Astrocyte (in vitro differentiated cells and primary cell): ENCODE data around the gene INTS7. TPM values are rescaled to one million over a fixed set of nuclear protein-coding genes. Genes with fewer than 3 reads are reported as not detected.

Experiments used
- DNase-seq: peaks from one replicate; pipeline ENCODE4 v3.0.0-alpha.2; 2010; ENCODE audit warnings: low read depth
- FAIRE-seq: peaks from 2 replicates; lab custom pipeline; 2011; peaks lifted over from hg19 to GRCh38; lab: Jason Lieb, UNC
- H2AFZ ChIP-seq: 2 replicates; pipeline ENCODE4 v1.6.0; 2012; ENCODE audit warnings: low read depth, low read length, inconsistent platforms
- H3K27ac ChIP-seq: 2 replicates; pipeline ENCODE4 v1.5.1; 2011; ENCODE audit warnings: low read depth, low read length, inconsistent platforms
- H3K27me3 ChIP-seq: 2 replicates; pipeline ENCODE4 v1.6.0; 2011; ENCODE audit warnings: low read length, inconsistent platforms; ENCODE audit not compliant: insufficient read depth
- H3K36me3 ChIP-seq: 2 replicates; pipeline ENCODE4 v1.5.1; 2011; ENCODE audit warnings: low read length, inconsistent platforms; ENCODE audit not compliant: insufficient read depth
- H3K4me1 ChIP-seq: 2 replicates; pipeline ENCODE4 v1.5.1; 2011; ENCODE audit warnings: low read length, inconsistent platforms; ENCODE audit not compliant: insufficient read depth
- H3K4me2 ChIP-seq: 2 replicates; pipeline ENCODE4 v1.6.0; 2012; ENCODE audit warnings: low read length, inconsistent platforms
- H3K4me3 ChIP-seq: 2 replicates; pipeline ENCODE4 v1.5.1; 2011; ENCODE audit warnings: low read depth, mild to moderate bottlenecking, low read length, inconsistent platforms; ENCODE audit not compliant: insufficient read depth
- H3K79me2 ChIP-seq: 2 replicates; pipeline ENCODE4 v1.6.0; 2012; ENCODE audit warnings: mild to moderate bottlenecking, low read length, inconsistent platforms; ENCODE audit not compliant: insufficient read depth
- H3K9ac ChIP-seq: 2 replicates; pipeline ENCODE4 v1.6.0; 2012; ENCODE audit warnings: mild to moderate bottlenecking, low read length, inconsistent platforms
- H3K9me3 ChIP-seq: 2 replicates; pipeline ENCODE4 v1.5.1; 2012; ENCODE audit warnings: low read depth, mild to moderate bottlenecking, low read length, inconsistent platforms; ENCODE audit not compliant: insufficient read depth
- H4K20me1 ChIP-seq: 2 replicates; pipeline ENCODE4 v1.6.0; 2012; ENCODE audit warnings: low read length, inconsistent platforms; ENCODE audit not compliant: insufficient read depth
- H3K27ac Mint-ChIP-seq: one replicate; pipeline ENCODE4 v1.8.0; 2021; ENCODE audit warnings: mild to moderate bottlenecking, mixed read lengths; ENCODE audit not compliant: unreplicated experiment
- H3K27me3 Mint-ChIP-seq: one replicate; pipeline ENCODE4 v1.8.0; 2021; ENCODE audit warnings: low read depth, mixed read lengths; ENCODE audit not compliant: unreplicated experiment
- H3K36me3 Mint-ChIP-seq: one replicate; pipeline ENCODE4 v1.8.0; 2021; ENCODE audit warnings: low read depth, mixed read lengths; ENCODE audit not compliant: unreplicated experiment
- H3K4me1 Mint-ChIP-seq: one replicate; pipeline ENCODE4 v1.8.0; 2021; ENCODE audit warnings: low read depth, mixed read lengths; ENCODE audit not compliant: unreplicated experiment
- H3K4me3 Mint-ChIP-seq: one replicate; pipeline ENCODE4 v1.8.0; 2021; ENCODE audit warnings: mild to moderate bottlenecking, moderate library complexity, mixed read lengths; ENCODE audit not compliant: unreplicated experiment
- H3K9me3 Mint-ChIP-seq: one replicate; pipeline ENCODE4 v1.8.0; 2021; ENCODE audit warnings: mild to moderate bottlenecking, mixed read lengths; ENCODE audit not compliant: unreplicated experiment
- EZH2 ChIP-seq: IDR thresholded peaks from 2 replicates; pipeline ENCODE4 v1.6.1; 2012; ENCODE audit warnings: mild to moderate bottlenecking, low read length, inconsistent platforms; ENCODE audit not compliant: insufficient read depth
- total RNA-seq: library from RNA; stranded (reverse); gene quantifications from 2 replicates; pipeline ENCODE4 v1.2.1, GENCODE V29; 2021
- TF ChIP-seq, protein P1 (sequence below): IDR thresholded peaks from 2 replicates; pipeline ENCODE4 v1.5.1; 2011; ENCODE audit warnings: low read depth, mild to moderate bottlenecking, inconsistent platforms, low read length, moderate library complexity; ENCODE audit not compliant: insufficient read depth

Gene INTS7
- total RNA-seq, 1 donor from 2014 or later = 14.7 TPM

DNA sequence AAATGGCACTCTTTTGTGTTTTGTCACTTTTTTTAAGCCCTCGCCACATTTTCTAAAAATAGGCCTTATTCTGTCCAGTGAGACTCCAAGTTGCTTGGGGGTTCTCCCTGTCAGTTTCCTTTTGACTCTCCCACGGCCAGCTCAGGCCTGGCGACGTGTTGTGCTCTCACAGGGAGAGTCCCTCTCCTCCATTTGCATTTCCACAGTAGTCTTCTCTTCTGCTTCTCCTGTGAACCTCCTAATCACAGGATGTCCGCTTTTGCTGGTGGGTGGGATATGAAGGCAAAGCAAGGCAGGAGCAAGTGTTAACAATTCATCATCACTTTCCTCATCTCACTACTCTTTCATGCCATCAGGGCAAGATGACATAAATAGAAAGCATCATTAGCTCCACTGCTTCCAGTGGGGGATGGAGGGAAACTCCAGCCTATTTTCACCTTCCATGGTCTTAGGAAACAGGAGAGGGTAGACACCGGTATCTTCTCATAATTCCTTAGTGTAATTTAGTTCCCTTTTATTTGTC, 99.8 kb downstream of the INTS7 start:
- Histone ChIP-seq H3K9ac (no peak overlapping the region), H3K27me3 (no peaks in the 10 kb centered on the region), H3K36me3 (peaks cover 2% of the 10 kb centered on the region), H3K4me3 (no peak overlapping the region), H3K9me3 (no peaks in the 10 kb centered on the region), H2AFZ (no peak overlapping the region), H3K27ac (no peak overlapping the region), H3K4me1 (no peaks in the 10 kb centered on the region), H4K20me1 (no peaks in the 10 kb centered on the region), H3K4me2 (no peak overlapping the region), H3K79me2 (no peaks in the 10 kb centered on the region)
- H3K4me1 Mint-ChIP-seq = peaks cover 4% of the 10 kb centered on the region
- no peaks in the 10 kb centered on the region for H3K36me3 Mint-ChIP-seq
- peaks cover 2% of the 10 kb centered on the region for H3K27me3 Mint-ChIP-seq
- no peak overlapping the region for H3K4me3 Mint-ChIP-seq
- DNase-seq (no peak), FAIRE-seq (no peak)
- H3K9me3 Mint-ChIP-seq = no peaks in the 10 kb centered on the region
- H3K27ac Mint-ChIP-seq = no peak overlapping the region
- TF ChIP-seq, protein P1, sequence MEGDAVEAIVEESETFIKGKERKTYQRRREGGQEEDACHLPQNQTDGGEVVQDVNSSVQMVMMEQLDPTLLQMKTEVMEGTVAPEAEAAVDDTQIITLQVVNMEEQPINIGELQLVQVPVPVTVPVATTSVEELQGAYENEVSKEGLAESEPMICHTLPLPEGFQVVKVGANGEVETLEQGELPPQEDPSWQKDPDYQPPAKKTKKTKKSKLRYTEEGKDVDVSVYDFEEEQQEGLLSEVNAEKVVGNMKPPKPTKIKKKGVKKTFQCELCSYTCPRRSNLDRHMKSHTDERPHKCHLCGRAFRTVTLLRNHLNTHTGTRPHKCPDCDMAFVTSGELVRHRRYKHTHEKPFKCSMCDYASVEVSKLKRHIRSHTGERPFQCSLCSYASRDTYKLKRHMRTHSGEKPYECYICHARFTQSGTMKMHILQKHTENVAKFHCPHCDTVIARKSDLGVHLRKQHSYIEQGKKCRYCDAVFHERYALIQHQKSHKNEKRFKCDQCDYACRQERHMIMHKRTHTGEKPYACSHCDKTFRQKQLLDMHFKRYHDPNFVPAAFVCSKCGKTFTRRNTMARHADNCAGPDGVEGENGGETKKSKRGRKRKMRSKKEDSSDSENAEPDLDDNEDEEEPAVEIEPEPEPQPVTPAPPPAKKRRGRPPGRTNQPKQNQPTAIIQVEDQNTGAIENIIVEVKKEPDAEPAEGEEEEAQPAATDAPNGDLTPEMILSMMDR = no peak
- TF ChIP-seq EZH2 = no peak

DNA sequence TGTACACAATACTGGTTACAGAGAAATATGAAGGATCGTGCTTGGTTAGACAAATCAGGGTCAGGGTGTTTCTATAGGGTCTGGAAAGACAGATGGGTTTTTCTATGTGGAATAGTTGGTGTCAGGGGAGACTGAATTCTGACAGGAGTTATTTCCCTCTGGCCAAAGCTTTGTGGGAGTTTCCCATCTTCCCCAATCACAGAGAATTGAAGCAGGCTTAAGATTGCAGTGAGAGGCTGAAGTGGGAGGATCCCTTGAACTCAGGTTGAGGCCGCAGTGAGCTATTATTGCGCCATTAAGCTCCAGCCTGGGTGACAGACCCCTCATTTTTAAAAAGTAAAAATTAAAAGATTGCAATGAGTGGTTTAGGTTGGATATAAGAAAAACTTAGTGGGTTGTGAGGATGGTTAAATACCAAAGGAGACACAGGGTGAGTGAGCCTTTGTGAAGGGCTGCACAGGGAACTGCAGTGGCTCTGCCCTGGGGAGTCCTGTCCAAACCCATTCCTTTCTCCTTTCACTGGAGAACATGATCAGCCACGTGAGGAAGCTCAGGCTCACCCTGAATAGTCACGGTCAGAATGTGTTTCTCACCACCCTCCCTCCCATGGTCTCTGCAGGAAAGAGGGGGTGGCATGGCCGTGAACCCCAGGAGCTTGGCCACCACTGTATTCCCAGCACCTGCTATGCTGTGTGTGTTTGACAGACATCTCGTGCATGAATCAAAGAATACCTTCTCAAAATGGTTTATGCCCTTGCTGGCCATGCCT, 101.2 kb downstream of the INTS7 start:
- peaks cover 4% of the 10 kb centered on the region for H3K4me1 Mint-ChIP-seq
- H3K79me2 ChIP-seq = no peaks in the 10 kb centered on the region
- no peaks in the 10 kb centered on the region for H3K36me3 ChIP-seq
- H3K4me2 ChIP-seq = no peak overlapping the region
- H2AFZ ChIP-seq = no peak overlapping the region
- DNase-seq (no peak), FAIRE-seq (no peak)
- H3K27me3 Mint-ChIP-seq = peaks cover 2% of the 10 kb centered on the region
- H4K20me1 ChIP-seq = no peaks in the 10 kb centered on the region
- no peaks in the 10 kb centered on the region for H3K27me3 ChIP-seq
- TF ChIP-seq EZH2 = no peak
- TF ChIP-seq, protein P1 = no peak
- H3K4me3 Mint-ChIP-seq = no peak overlapping the region
- H3K4me3 ChIP-seq = no peak overlapping the region
- no peaks in the 10 kb centered on the region for H3K9me3 Mint-ChIP-seq
- H3K9ac ChIP-seq = no peak overlapping the region
- H3K36me3 Mint-ChIP-seq = no peaks in the 10 kb centered on the region
- H3K9me3 ChIP-seq = no peaks in the 10 kb centered on the region
- H3K4me1 ChIP-seq = no peaks in the 10 kb centered on the region
- no peak overlapping the region for H3K27ac Mint-ChIP-seq
- no peak overlapping the region for H3K27ac ChIP-seq

DNA sequence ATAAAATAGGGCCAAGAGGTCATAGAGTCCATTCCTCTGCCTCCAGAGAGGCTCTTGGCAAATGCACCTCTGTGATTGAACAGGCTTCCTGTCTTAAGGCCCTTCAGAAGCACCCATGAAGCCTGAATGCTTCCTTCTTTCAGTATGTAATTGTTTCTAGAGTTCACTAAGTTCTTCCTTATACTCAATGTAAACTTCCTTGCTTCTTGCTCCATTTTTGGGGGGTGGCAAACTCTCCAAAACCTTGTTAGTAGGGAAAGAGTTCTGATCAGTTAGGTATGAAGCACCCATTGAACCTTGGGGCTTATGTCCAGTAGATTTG, 102.5 kb downstream of the INTS7 start:
- Histone ChIP-seq H4K20me1 (no peaks in the 10 kb centered on the region), H3K27me3 (no peaks in the 10 kb centered on the region), H3K4me3 (no peak overlapping the region), H3K79me2 (no peaks in the 10 kb centered on the region), H3K9ac (no peak overlapping the region), H3K36me3 (no peaks in the 10 kb centered on the region), H3K9me3 (no peaks in the 10 kb centered on the region), H2AFZ (no peak overlapping the region), H3K4me1 (no peaks in the 10 kb centered on the region), H3K27ac (no peak overlapping the region), H3K4me2 (no peak overlapping the region)
- H3K27ac Mint-ChIP-seq = no peak overlapping the region
- peaks cover 4% of the 10 kb centered on the region for H3K4me1 Mint-ChIP-seq
- H3K9me3 Mint-ChIP-seq = no peaks in the 10 kb centered on the region
- no peak for TF ChIP-seq EZH2
- TF ChIP-seq, protein P1 = no peak
- DNase-seq = no peak
- peaks cover 2% of the 10 kb centered on the region for H3K27me3 Mint-ChIP-seq
- no peaks in the 10 kb centered on the region for H3K36me3 Mint-ChIP-seq
- FAIRE-seq = no peak
- H3K4me3 Mint-ChIP-seq = no peak overlapping the region
